ENCODE data around the gene TMPRSS12. TPM values are rescaled to one million over a fixed set of nuclear protein-coding genes. Genes with fewer than 3 reads are reported as not detected.

The TMPRSS12 gene
- total and polyA plus RNA-seq, 9 of the 15 experiments (the other 6 are each of a cell fraction or from before 2014, with no cell fraction given) = 0.04 TPM; not detected in 8

DNA sequence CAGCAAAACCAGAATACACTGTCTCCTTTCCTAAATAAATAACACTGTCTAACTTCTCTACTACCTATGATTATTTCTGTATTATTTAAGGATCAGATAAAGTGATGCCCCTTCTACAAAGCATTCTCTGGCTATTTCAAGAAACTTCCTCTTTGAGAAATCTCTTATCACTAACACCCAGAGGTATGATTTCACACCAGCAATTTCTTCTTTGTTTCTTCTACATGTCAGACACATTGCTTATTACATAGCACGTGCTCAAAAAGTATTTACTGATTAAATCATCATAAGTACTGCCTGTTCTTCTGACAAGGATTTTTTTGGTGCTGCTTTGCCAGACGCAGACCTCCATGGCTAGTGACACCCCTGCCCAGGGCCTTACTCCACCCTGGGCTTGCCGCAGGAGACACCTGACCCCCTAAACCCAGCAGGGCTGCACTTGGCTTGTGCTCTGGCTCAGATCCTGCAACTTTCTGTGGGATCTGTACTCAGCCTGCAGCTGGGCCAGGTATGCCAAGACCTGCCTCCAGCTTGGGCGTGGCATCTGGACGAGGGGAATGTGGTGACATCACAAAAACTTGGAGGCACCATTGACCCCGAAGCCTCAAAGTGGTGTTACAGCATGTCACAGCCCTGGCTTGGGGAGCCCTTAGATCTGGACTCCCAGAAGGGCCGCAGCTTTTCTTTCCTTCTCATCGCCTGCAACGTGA is 94.2 kb downstream of the TMPRSS12 start (continued):
- TF ChIP-seq ZNF347 (CRISPR knock-in tag; IDR thresholded peaks at IDR 0.05; ENCODE audit: low read depth) = no peak
- no peak for TF ChIP-seq NCOA2 (IDR thresholded peaks at IDR 0.05; ENCODE audit: partially characterized antibody in 2 of 2)
- TF ChIP-seq ZNF561 (CRISPR knock-in tag; conservative IDR thresholded peaks at IDR 0.05) = no peak
- no peak; the same call in 1 of the 2 replicates for TF ChIP-seq ELF2 (CRISPR knock-in tag; IDR thresholded peaks at IDR 0.05)
- TF ChIP-seq PHTF2 (CRISPR knock-in tag; IDR thresholded peaks at IDR 0.05) = no peak
- TF ChIP-seq EP300 (IDR thresholded peaks at IDR 0.05; ENCODE audit: low read length) = peak; percentile 63
- no peak for TF ChIP-seq RB1 (IDR thresholded peaks at IDR 0.05; ENCODE audit: low read depth)
- peak; percentile 36; the same call in 1 of the 2 replicates for TF ChIP-seq SMARCC2 (IDR thresholded peaks at IDR 0.05; ENCODE audit: low read depth)
- no peak for TF ChIP-seq CREBBP (IDR thresholded peaks at IDR 0.05; ENCODE audit: low read depth, low read length)
- peak; percentile 72 for TF ChIP-seq CBFA2T3 (IDR thresholded peaks at IDR 0.05)
- 0 out of 2 replicates have a peak, but pooled peaks have one; percentile 17 for TF ChIP-seq JUN (IDR thresholded peaks at IDR 0.05; ENCODE audit: borderline replicate concordance, low read depth, low read length)
- no peak for TF ChIP-seq JUN (CRISPR knock-in tag; IDR thresholded peaks at IDR 0.05; ENCODE audit: borderline replicate concordance)
- TF ChIP-seq ZNF311 (CRISPR knock-in tag; IDR thresholded peaks at IDR 0.05) = no peak
- no peak for TF ChIP-seq GABPB2 (CRISPR knock-in tag; conservative IDR thresholded peaks at IDR 0.05)
- no peak for TF ChIP-seq CBFB (CRISPR knock-in tag; IDR thresholded peaks at IDR 0.05)
- no peak for TF ChIP-seq SRSF9 (IDR thresholded peaks at IDR 0.05; ENCODE audit: borderline replicate concordance, low read depth, low read length)
- no peak for TF ChIP-seq NFE2 (IDR thresholded peaks at IDR 0.05; ENCODE audit: low read depth)
- peak; percentile 63; the same call in 1 of the 2 replicates for TF ChIP-seq SMARCA4 (IDR thresholded peaks at IDR 0.05)
- TF ChIP-seq, protein P1, sequence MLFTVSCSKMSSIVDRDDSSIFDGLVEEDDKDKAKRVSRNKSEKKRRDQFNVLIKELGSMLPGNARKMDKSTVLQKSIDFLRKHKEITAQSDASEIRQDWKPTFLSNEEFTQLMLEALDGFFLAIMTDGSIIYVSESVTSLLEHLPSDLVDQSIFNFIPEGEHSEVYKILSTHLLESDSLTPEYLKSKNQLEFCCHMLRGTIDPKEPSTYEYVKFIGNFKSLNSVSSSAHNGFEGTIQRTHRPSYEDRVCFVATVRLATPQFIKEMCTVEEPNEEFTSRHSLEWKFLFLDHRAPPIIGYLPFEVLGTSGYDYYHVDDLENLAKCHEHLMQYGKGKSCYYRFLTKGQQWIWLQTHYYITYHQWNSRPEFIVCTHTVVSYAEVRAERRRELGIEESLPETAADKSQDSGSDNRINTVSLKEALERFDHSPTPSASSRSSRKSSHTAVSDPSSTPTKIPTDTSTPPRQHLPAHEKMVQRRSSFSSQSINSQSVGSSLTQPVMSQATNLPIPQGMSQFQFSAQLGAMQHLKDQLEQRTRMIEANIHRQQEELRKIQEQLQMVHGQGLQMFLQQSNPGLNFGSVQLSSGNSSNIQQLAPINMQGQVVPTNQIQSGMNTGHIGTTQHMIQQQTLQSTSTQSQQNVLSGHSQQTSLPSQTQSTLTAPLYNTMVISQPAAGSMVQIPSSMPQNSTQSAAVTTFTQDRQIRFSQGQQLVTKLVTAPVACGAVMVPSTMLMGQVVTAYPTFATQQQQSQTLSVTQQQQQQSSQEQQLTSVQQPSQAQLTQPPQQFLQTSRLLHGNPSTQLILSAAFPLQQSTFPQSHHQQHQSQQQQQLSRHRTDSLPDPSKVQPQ (CRISPR knock-in tag; IDR thresholded peaks at IDR 0.05; ENCODE audit: borderline replicate concordance) = no peak
- TF ChIP-seq ZNF384 (IDR thresholded peaks at IDR 0.05; ENCODE audit: low read depth, low read length) = no peak
- TF ChIP-seq ZNF316 (IDR thresholded peaks at IDR 0.05) = no peak
- TF ChIP-seq CTBP1 (IDR thresholded peaks at IDR 0.05; ENCODE audit: borderline replicate concordance) = peak; percentile 41; the same call in 1 of the 2 replicates
- TF ChIP-seq ZC3H11A (IDR thresholded peaks at IDR 0.05; ENCODE audit: low read depth, low read length) = no peak
- no peak for TF ChIP-seq ZNF184 (CRISPR knock-in tag; IDR thresholded peaks at IDR 0.05)
- TF ChIP-seq FOXA3 (CRISPR knock-in tag; conservative IDR thresholded peaks at IDR 0.05 in 1 of 2, IDR thresholded peaks at IDR 0.05 in 1 of 2) = peak in 1 of 2 experiments; percentile 39; a peak in 1 of 4 replicates
- TF ChIP-seq FOSL1 (tag; conservative IDR thresholded peaks at IDR 0.05) = peak; percentile 35
- TF ChIP-seq CBFA2T2 (conservative IDR thresholded peaks at IDR 0.05) = 0 out of 2 replicates have a peak, but pooled peaks have one; percentile 47
- TF ChIP-seq, protein P2, sequence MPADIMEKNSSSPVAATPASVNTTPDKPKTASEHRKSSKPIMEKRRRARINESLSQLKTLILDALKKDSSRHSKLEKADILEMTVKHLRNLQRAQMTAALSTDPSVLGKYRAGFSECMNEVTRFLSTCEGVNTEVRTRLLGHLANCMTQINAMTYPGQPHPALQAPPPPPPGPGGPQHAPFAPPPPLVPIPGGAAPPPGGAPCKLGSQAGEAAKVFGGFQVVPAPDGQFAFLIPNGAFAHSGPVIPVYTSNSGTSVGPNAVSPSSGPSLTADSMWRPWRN (IDR thresholded peaks at IDR 0.05; ENCODE audit: low read depth) = peak; percentile 63; the same call in 1 of the 2 replicates
- TF ChIP-seq KDM4B (IDR thresholded peaks at IDR 0.05; ENCODE audit: borderline replicate concordance in 2 of 2, low read depth in 1 of 2) = no peak
- TF ChIP-seq DPF2 (IDR thresholded peaks at IDR 0.05) = peak; percentile 68; the same call in 1 of the 2 replicates
